Neutrophil (primary cell): ENCODE results near the gene APOO.

ENCODE experiments used
- H3K27ac ChIP-seq: fragments of 200-600 bp; sonication (generic); 2 replicates; pipeline ENCODE4 v1.5.1; 2016; ENCODE audit warnings: mild to moderate bottlenecking, moderate library complexity
- H3K27me3 ChIP-seq: fragments of 200-600 bp; sonication (generic); 2 replicates; pipeline ENCODE4 v1.6.0; 2016; ENCODE audit warnings: mild to moderate bottlenecking
- H3K36me3 ChIP-seq: fragments of 200-600 bp; sonication (generic); 2 replicates; pipeline ENCODE4 v1.5.1; 2017
- H3K4me1 ChIP-seq, 2 experiments: fragments of 200-600 bp in 1 of 2; sonication (generic) in 1 of 2; 1 replicate in 1 of 2; 2 replicates in 1 of 2; pipeline versions ENCODE4 v1.5.1 to v1.6.1; 2013 to 2016; ENCODE audit warnings: low read depth in 1 of 2, low read length in 1 of 2, mild to moderate bottlenecking in 1 of 2, moderate library complexity in 1 of 2; ENCODE audit not compliant: control insufficient read depth in 1 of 2, insufficient read depth in 1 of 2
- H3K4me3 ChIP-seq, 2 experiments: fragments of 200-600 bp in 1 of 2; sonication (generic) in 1 of 2; 1 replicate in 1 of 2; 2 replicates in 1 of 2; pipeline ENCODE4 v1.5.1; 2013 to 2016; ENCODE audit warnings: low read depth in 1 of 2, low read length in 1 of 2, mild to moderate bottlenecking in 1 of 2, moderate library complexity in 1 of 2
- H3K9me3 ChIP-seq: fragments of 200-600 bp; sonication (generic); 2 replicates; pipeline ENCODE4 v1.5.1; 2016
- CTCF ChIP-seq: fragments of 200-600 bp; sonication (generic); IDR thresholded peaks from 2 replicates; pipeline ENCODE4 v1.5.1; 2016; ENCODE audit warnings: antibody characterized with exemption

Gene APOO

GRCh38 chrX:23936180-23936579, 28.4 kb upstream of the APOO start:
- Histone ChIP-seq H3K27ac (no peak overlapping the region), H3K4me1 (no peaks in the 10 kb centered on the region), H3K9me3 (no peaks in the 10 kb centered on the region), H3K36me3 (no peaks in the 10 kb centered on the region), H3K27me3 (no peaks in the 10 kb centered on the region), H3K4me3 (no peak overlapping the region)
- TF ChIP-seq CTCF: no peak

- TF ChIP-seq CTCF: no peak
- H3K27me3 ChIP-seq: no peaks in the 10 kb centered on the region
- H3K36me3 ChIP-seq: no peaks in the 10 kb centered on the region
- H3K4me1 ChIP-seq: no peaks in the 10 kb centered on the region
- H3K4me3 ChIP-seq: no peak overlapping the region
- H3K9me3 ChIP-seq: no peaks in the 10 kb centered on the region
- no peak overlapping the region for H3K27ac ChIP-seq
Observed at GRCh38 chrX:23935106-23935505, 27.4 kb upstream of the APOO start.

GRCh38 chrX:23932046-23932445, 24.3 kb upstream of the APOO start:
- no peak overlapping the region for H3K27ac ChIP-seq
- no peak for TF ChIP-seq CTCF

GRCh38 chrX:23930894-23931604, 23.3 kb upstream of the APOO start:
- H3K9me3 ChIP-seq: no peaks in the 10 kb centered on the region
- no peaks in the 10 kb centered on the region for H3K27me3 ChIP-seq
- H3K27ac ChIP-seq: no peak overlapping the region
- no peaks in the 10 kb centered on the region for H3K36me3 ChIP-seq
- no peaks in the 10 kb centered on the region for H3K4me1 ChIP-seq
- no peak overlapping the region for H3K4me3 ChIP-seq
- no peak for TF ChIP-seq CTCF

More at GRCh38 chrX:23932046-23932445, 24.3 kb upstream of the APOO start:
- Histone ChIP-seq H3K9me3 (no peaks in the 10 kb centered on the region), H3K4me1 (no peaks in the 10 kb centered on the region), H3K36me3 (no peaks in the 10 kb centered on the region), H3K27me3 (no peaks in the 10 kb centered on the region), H3K4me3 (no peak overlapping the region)

GRCh38 chrX:23926015-23926414, 18.3 kb upstream of the APOO start:
- Histone ChIP-seq H3K4me1 (no peaks in the 10 kb centered on the region), H3K27me3 (no peaks in the 10 kb centered on the region), H3K9me3 (no peaks in the 10 kb centered on the region), H3K27ac (no peak overlapping the region), H3K4me3 (no peak overlapping the region), H3K36me3 (no peaks in the 10 kb centered on the region)
- TF ChIP-seq CTCF: no peak
